Loucy (cell line): Measurements from ENCODE around the gene HIC1.

Experiments used
- H2AFZ ChIP-seq: fragments of 200-600 bp; sonication (generic); 2 replicates; pipeline ENCODE4 v1.6.0; 2016; ENCODE audit warnings: antibody characterized with exemption, mild to moderate bottlenecking, low read length, moderate library complexity
- H3F3A ChIP-seq: fragments of 200-600 bp; 2 replicates; pipeline ENCODE4 v1.6.0; 2016; ENCODE audit warnings: antibody characterized with exemption, low read depth, mild to moderate bottlenecking
- H3K27me3 ChIP-seq: fragments of 200-600 bp; sonication (generic); 2 replicates; pipeline ENCODE4 v1.6.1; 2014; ENCODE audit warnings: low read length, mild to moderate bottlenecking; ENCODE audit not compliant: insufficient read depth, poor library complexity, severe bottlenecking
- H3K36me3 ChIP-seq: fragments of 200-600 bp; sonication (generic); 2 replicates; pipeline ENCODE4 v1.6.1; 2016; ENCODE audit warnings: low read length; ENCODE audit not compliant: insufficient read depth
- H3K4me1 ChIP-seq: fragments of 200-600 bp; sonication (generic); 2 replicates; pipeline ENCODE4 v1.5.1; 2014; ENCODE audit warnings: low read length, mild to moderate bottlenecking; ENCODE audit not compliant: insufficient read depth, poor library complexity, severe bottlenecking
- H3K4me2 ChIP-seq: fragments of 200-600 bp; sonication (generic); 2 replicates; pipeline ENCODE4 v1.6.0; 2014; ENCODE audit warnings: antibody characterized with exemption, low read length, low read depth, mild to moderate bottlenecking; ENCODE audit not compliant: poor library complexity, severe bottlenecking
- H3K4me3 ChIP-seq: fragments of 200-600 bp; sonication (generic); 2 replicates; pipeline ENCODE4 v1.5.1; 2014; ENCODE audit warnings: low read length, mild to moderate bottlenecking, mixed read lengths; ENCODE audit not compliant: poor library complexity, severe bottlenecking
- H3K79me2 ChIP-seq: fragments of 200-600 bp; sonication (generic); 2 replicates; pipeline ENCODE4 v1.6.1; 2014; ENCODE audit warnings: low read length; ENCODE audit not compliant: insufficient read depth
- H3K9ac ChIP-seq: fragments of 200-600 bp; sonication (generic); 2 replicates; pipeline ENCODE4 v1.6.0; 2014; ENCODE audit warnings: mild to moderate bottlenecking, low read depth, low read length, moderate library complexity; ENCODE audit not compliant: poor library complexity, severe bottlenecking
- H3K9me2 ChIP-seq: fragments of 200-600 bp; sonication (generic); replicated peaks from 2 replicates; pipeline ENCODE4 v1.6.1; 2016; ENCODE audit warnings: low read depth, low read length, mixed read lengths
- H3K9me3 ChIP-seq: fragments of 200-600 bp; sonication (generic); 2 replicates; pipeline ENCODE4 v1.6.1; 2014; ENCODE audit warnings: mild to moderate bottlenecking, antibody characterized with exemption, low read length, low read depth; ENCODE audit not compliant: insufficient read depth
- H4K20me1 ChIP-seq: fragments of 200-600 bp; sonication (generic); 2 replicates; pipeline ENCODE4 v1.6.0; 2014; ENCODE audit warnings: antibody characterized with exemption, low read length, mild to moderate bottlenecking; ENCODE audit not compliant: insufficient read depth, poor library complexity, severe bottlenecking
- CTCF ChIP-seq: fragments of 200-600 bp; sonication (generic); conservative IDR thresholded peaks from 2 replicates; pipeline ENCODE4 v1.5.1; 2014; ENCODE audit warnings: mild to moderate bottlenecking, antibody characterized with exemption, low read length
- EZH2phosphoT487 ChIP-seq: fragments of 200-600 bp; IDR thresholded peaks from 2 replicates; pipeline ENCODE4 v1.6.1; 2018; ENCODE audit warnings: antibody characterized with exemption, mild to moderate bottlenecking, moderate library complexity, borderline replicate concordance

HIC1 gene

GRCh38 chr17:2105663-2106062 lies 50.8 kb downstream of the HIC1 start:
- H3K9ac ChIP-seq = no peak overlapping the region
- H3K4me1 ChIP-seq = peaks cover 22% of the 10 kb centered on the region
- TF ChIP-seq EZH2phosphoT487 = no peak
- TF ChIP-seq CTCF = no peak
- H3K36me3 ChIP-seq = peaks cover 18% of the 10 kb centered on the region; the same call in 1 of the 2 replicates
- peaks cover 7% of the 10 kb centered on the region; the same call in 1 of the 2 replicates for H3K79me2 ChIP-seq
- H4K20me1 ChIP-seq = peaks cover 4% of the 10 kb centered on the region
- H3K9me2 ChIP-seq = no peaks in the 10 kb centered on the region
- H3K4me3 ChIP-seq = no peak overlapping the region
- peaks cover 2% of the 10 kb centered on the region; the same call in 1 of the 2 replicates for H3F3A ChIP-seq
- H3K27me3 ChIP-seq = no peaks in the 10 kb centered on the region
- H3K9me3 ChIP-seq = no peaks in the 10 kb centered on the region
- no peak overlapping the region for H2AFZ ChIP-seq
- no peak overlapping the region for H3K4me2 ChIP-seq

- no peak overlapping the region for H2AFZ ChIP-seq
- TF ChIP-seq CTCF (no peak), EZH2phosphoT487 (no peak)
- no peaks in the 10 kb centered on the region for H3K9me2 ChIP-seq
- no peak overlapping the region for H3K4me3 ChIP-seq
- no peaks in the 10 kb centered on the region for H3K9me3 ChIP-seq
- H3K36me3 ChIP-seq = peaks cover 22% of the 10 kb centered on the region; the same call in 1 of the 2 replicates
- H3K27me3 ChIP-seq = no peaks in the 10 kb centered on the region
- H3K4me2 ChIP-seq = no peak overlapping the region
- H3K9ac ChIP-seq = no peak overlapping the region
- peaks cover 7% of the 10 kb centered on the region; the same call in 1 of the 2 replicates for H3K79me2 ChIP-seq
- no peaks in the 10 kb centered on the region for H3F3A ChIP-seq
- H3K4me1 ChIP-seq = peaks cover 18% of the 10 kb centered on the region
- peaks cover 4% of the 10 kb centered on the region for H4K20me1 ChIP-seq
Measured at GRCh38 chr17:2106308-2106955, 51.5 kb downstream of the HIC1 start.

GRCh38 chr17:2107050-2107449 lies 52.1 kb downstream of the HIC1 start:
- no peaks in the 10 kb centered on the region for H3F3A ChIP-seq
- H3K79me2 ChIP-seq = peaks cover 13% of the 10 kb centered on the region; the same call in 1 of the 2 replicates
- no peak overlapping the region for H3K4me2 ChIP-seq
- H3K9ac ChIP-seq = no peak overlapping the region
- no peaks in the 10 kb centered on the region for H3K27me3 ChIP-seq
- H2AFZ ChIP-seq = no peak overlapping the region
- H3K9me3 ChIP-seq = no peaks in the 10 kb centered on the region
- H4K20me1 ChIP-seq = peaks cover 4% of the 10 kb centered on the region
- no peaks in the 10 kb centered on the region for H3K9me2 ChIP-seq
- peaks cover 26% of the 10 kb centered on the region; the same call in 1 of the 2 replicates for H3K36me3 ChIP-seq
- H3K4me1 ChIP-seq = peaks cover 11% of the 10 kb centered on the region
- TF ChIP-seq EZH2phosphoT487 (no peak), CTCF (no peak)
- no peak overlapping the region for H3K4me3 ChIP-seq
